H4 (cell line): ENCODE results near the gene DAZ1. TPM values are rescaled to one million over a fixed set of nuclear protein-coding genes. Genes with fewer than 3 reads are reported as not detected.
"Not testable (repeated sequence)": the region's sequence is repeated elsewhere in the genome, so short reads cannot be mapped to it uniquely, and the experiment has no call there.

Experiments used
- DNase-seq: peaks from one replicate; pipeline ENCODE4 v3.0.0-alpha.2; 2015; ENCODE audit warnings: low spot score
- total RNA-seq: library from RNA; depleted of rRNA; stranded (reverse); fragments of >200 nt; shearing (Covaris generic); gene quantifications from 2 replicates; pipeline ENCODE4 v1.2.3, GENCODE V29; 2014; rRNA removed

The DAZ1 gene
- not detected in 2 replicates for total RNA-seq

GRCh38 chrY:23198908-23199307 lies at the start of gene DAZ1:
DAZ1 (minus strand) TSS chrY:23199008; CDS start chrY:23198800, 208 bp downstream.
- not testable (repeated sequence) for DNase-seq

GRCh38 chrY:23219233-23219632 lies 20.4 kb upstream of the DAZ1 start, which contains the start of gene DAZ2:
DAZ2 (plus strand) TSS chrY:23219533; CDS start chrY:23219741, 208 bp downstream.
- DNase-seq, result not testable (repeated sequence)

GRCh38 chrY:23210681-23211080 lies 11.9 kb upstream of the DAZ1 start:
- not testable (repeated sequence) for DNase-seq

GRCh38 chrY:23209802-23210495 lies 11.1 kb upstream of the DAZ1 start:
- not testable (repeated sequence) for DNase-seq

- not testable (repeated sequence) for DNase-seq
These were observed 8.6 kb upstream of the DAZ1 start for GRCh38 chrY:23207455-23207854.

Other genes with a start within 250 kb of the DAZ1 start
- not detected in 2 replicates for gene BPY2, start 214.7 kb downstream of the DAZ1 start, total RNA-seq
- 0.08 TPM in 1 of 2 replicates, not detected in the other for gene DAZ2, start 20.5 kb upstream of the DAZ1 start, total RNA-seq